H1 (cell line): Measurements from ENCODE around the gene CEP290. TPM values are rescaled to one million over a fixed set of nuclear protein-coding genes. Genes with fewer than 3 reads are reported as not detected.

Experiments used
- CTCF ChIA-PET: fragments of 300-600 bp; sonication (Branson Sonifier 250); formaldehyde crosslinking; loops from one replicate; lab custom pipeline; 2021; ENCODE audit not compliant: partially characterized antibody; lab: Charles Lee
- POLR2A ChIA-PET: fragments of 300-600 bp; sonication (Branson Sonifier 250); formaldehyde crosslinking; loops from one replicate; lab custom pipeline; 2021; ENCODE audit warnings: inconsistent platforms; ENCODE audit not compliant: partially characterized antibody; lab: Charles Lee
- DNase-seq, 2 experiments: peaks; one replicate each; pipeline versions ENCODE4 v3.0.0 to v3.0.0-alpha.2; 2010 to 2022; ENCODE audit warnings: low spot score in 2 of 2, low read depth in 1 of 2, mixed read lengths in 1 of 2
- FAIRE-seq: peaks from 2 replicates; lab custom pipeline; 2011; peaks lifted over from hg19 to GRCh38; lab: Jason Lieb, UNC
- H2AFZ ChIP-seq: 2 replicates; pipeline ENCODE4 v1.8.1; 2012; ENCODE audit warnings: low read length, inconsistent platforms
- H2AK5ac ChIP-seq: 2 replicates; pipeline ENCODE4 v1.6.1; 2013; ENCODE audit warnings: low read depth, low read length
- H2BK120ac ChIP-seq: replicated peaks from 2 replicates; pipeline ENCODE3; 2013; ENCODE audit warnings: low read depth, low read length, inconsistent platforms
- H2BK12ac ChIP-seq: 2 replicates; pipeline ENCODE4 v1.6.1; 2013; ENCODE audit warnings: low read depth, low read length
- H2BK15ac ChIP-seq: 2 replicates; pipeline ENCODE4 v1.6.1; 2013; ENCODE audit warnings: low read length
- H2BK20ac ChIP-seq: 2 replicates; pipeline ENCODE4 v1.6.1; 2013; ENCODE audit warnings: low read length
- H2BK5ac ChIP-seq: 2 replicates; pipeline ENCODE4 v1.6.1; 2013; ENCODE audit warnings: low read depth, low read length
- H3K14ac ChIP-seq: 2 replicates; pipeline ENCODE4 v1.6.1; 2013; ENCODE audit warnings: inconsistent platforms; ENCODE audit not compliant: insufficient read length
- H3K18ac ChIP-seq: 2 replicates; pipeline ENCODE4 v1.6.1; 2013; ENCODE audit warnings: low read length; ENCODE audit errors: extremely low read depth
- H3K23ac ChIP-seq: 2 replicates; pipeline ENCODE4 v1.6.1; 2013; ENCODE audit warnings: inconsistent platforms; ENCODE audit not compliant: insufficient read length
- H3K23me2 ChIP-seq: 2 replicates; pipeline ENCODE4 v1.6.1; 2013; ENCODE audit warnings: low read depth, low read length
- H3K27ac ChIP-seq: 2 replicates; pipeline ENCODE4 v1.6.1; 2011; ENCODE audit warnings: low read depth, low read length, inconsistent platforms
- H3K27me3 ChIP-seq, 4 experiments: replicated peaks in 1 of 4; 1 replicate in 1 of 4; 2 replicates in 3 of 4; pipeline versions ENCODE4 v1.6.1 to v1.8.1; 2011 to 2013; ENCODE audit warnings: low read length in 3 of 4, mild to moderate bottlenecking in 3 of 4, inconsistent platforms in 2 of 4, mixed read lengths in 2 of 4, moderate library complexity in 1 of 4; ENCODE audit not compliant: control insufficient read depth in 3 of 4, insufficient read depth in 3 of 4; ENCODE audit errors: extremely low read depth in 1 of 4
- H3K36me3 ChIP-seq, 4 experiments: 2 replicates each; pipeline versions ENCODE4 v1.6.1 to v1.8.1; 2011 to 2013; ENCODE audit warnings: mild to moderate bottlenecking in 4 of 4, low read length in 3 of 4, moderate library complexity in 2 of 4, control low read depth in 1 of 4, inconsistent platforms in 1 of 4; ENCODE audit not compliant: insufficient read depth in 4 of 4, control insufficient read depth in 2 of 4
- H3K4ac ChIP-seq: replicated peaks from 2 replicates; pipeline ENCODE3; 2013; ENCODE audit warnings: low read length, low read depth, mixed read lengths, inconsistent platforms; ENCODE audit not compliant: insufficient read length
- H3K4me1 ChIP-seq, 4 experiments: replicated peaks in 1 of 4; 1 replicate in 1 of 4; 2 replicates in 3 of 4; pipeline versions ENCODE4 v1.6.1 to v1.8.1; 2011 to 2013; ENCODE audit warnings: low read length in 3 of 4, inconsistent platforms in 2 of 4, mixed read lengths in 1 of 4; ENCODE audit not compliant: insufficient read depth in 4 of 4, control insufficient read depth in 3 of 4
- H3K4me2 ChIP-seq, 2 experiments: 2 replicates each; pipeline versions ENCODE4 v1.6.1 to v1.8.1; 2011 to 2013; ENCODE audit warnings: low read depth in 2 of 2, low read length in 2 of 2, control low read depth in 1 of 2, inconsistent platforms in 1 of 2, mild to moderate bottlenecking in 1 of 2; ENCODE audit not compliant: insufficient read depth in 1 of 2
- H3K4me3 ChIP-seq, 4 experiments: fragments of 200-600, 300-600 bp in 1 of 4; sonication (generic), shearing (Covaris generic), sonication (Bioruptor Twin) in 1 of 4; 2 replicates each; pipeline versions ENCODE4 v1.5.1 to v1.8.1; 2011 to 2016; ENCODE audit warnings: low read length in 4 of 4, low read depth in 3 of 4, control low read depth in 2 of 4, inconsistent platforms in 2 of 4, mild to moderate bottlenecking in 2 of 4, mixed read lengths in 1 of 4, moderate library complexity in 1 of 4; ENCODE audit not compliant: insufficient read depth in 2 of 4; ENCODE audit errors: extremely low read depth in 1 of 4
- H3K56ac ChIP-seq: replicated peaks from 2 replicates; pipeline ENCODE3; 2013; ENCODE audit warnings: low read depth, mild to moderate bottlenecking, mixed read lengths, low read length, inconsistent platforms; ENCODE audit not compliant: insufficient read length
- H3K79me1 ChIP-seq: 2 replicates; pipeline ENCODE4 v1.6.1; 2013; ENCODE audit warnings: low read depth, low read length, control low read depth
- H3K79me2 ChIP-seq, 2 experiments: 2 replicates each; pipeline versions ENCODE4 v1.6.1 to v1.8.1; 2012 to 2013; ENCODE audit warnings: low read length in 2 of 2, mild to moderate bottlenecking in 2 of 2, inconsistent platforms in 1 of 2; ENCODE audit not compliant: insufficient read depth in 2 of 2, control insufficient read depth in 1 of 2
- H3K9ac ChIP-seq, 4 experiments: replicated peaks in 1 of 4; 1 replicate in 1 of 4; 2 replicates in 3 of 4; pipeline versions ENCODE4 v1.6.1 to v1.8.1; 2011 to 2013; ENCODE audit warnings: low read depth in 3 of 4, low read length in 3 of 4, control low read depth in 2 of 4, mild to moderate bottlenecking in 2 of 4, moderate library complexity in 2 of 4, inconsistent platforms in 1 of 4; ENCODE audit errors: extremely low read depth in 1 of 4
- H3K9me3 ChIP-seq, 2 experiments: 2 replicates each; pipeline versions ENCODE4 v1.6.1 to v1.8.1; 2012 to 2013; ENCODE audit warnings: mild to moderate bottlenecking in 2 of 2, moderate library complexity in 2 of 2, control low read depth in 1 of 2, inconsistent platforms in 1 of 2, low read depth in 1 of 2, low read length in 1 of 2, mixed read lengths in 1 of 2; ENCODE audit not compliant: insufficient read depth in 2 of 2
- H4K20me1 ChIP-seq, 2 experiments: replicated peaks in 1 of 2; 2 replicates each; pipeline versions ENCODE3 to v1.8.1; 2011 to 2013; ENCODE audit warnings: inconsistent platforms in 2 of 2, low read length in 2 of 2, mild to moderate bottlenecking in 1 of 2; ENCODE audit not compliant: insufficient read depth in 2 of 2, control insufficient read depth in 1 of 2
- H4K5ac ChIP-seq: 2 replicates; pipeline ENCODE4 v1.6.1; 2013; ENCODE audit warnings: low read length, low read depth, mixed read lengths, inconsistent platforms; ENCODE audit not compliant: insufficient read length
- H4K8ac ChIP-seq: 2 replicates; pipeline ENCODE4 v1.8.0; 2013; ENCODE audit warnings: mild to moderate bottlenecking, moderate library complexity, low read length, inconsistent platforms; ENCODE audit not compliant: insufficient read depth; ENCODE audit errors: extremely low read depth
- H4K91ac ChIP-seq: replicated peaks from 2 replicates; pipeline ENCODE3; 2013; ENCODE audit warnings: low read length, mixed read lengths, inconsistent platforms; ENCODE audit not compliant: insufficient read length
- CBX8 ChIP-seq: fragments of 300-800, 300-1000 bp; sonication (generic); IDR thresholded peaks from 2 replicates; pipeline ENCODE4 v1.7.1; 2016; ENCODE audit warnings: low read depth, low read length, borderline replicate concordance
- CTCF ChIP-seq, 3 experiments: IDR thresholded peaks; 1 replicate in 2 of 3; 2 replicates in 1 of 3; pipeline versions ENCODE4 v1.5.1 to v1.6.1; 2011; ENCODE audit warnings: low read length in 3 of 3, mild to moderate bottlenecking in 3 of 3, inconsistent platforms in 2 of 3, low read depth in 1 of 3, moderate library complexity in 1 of 3; ENCODE audit not compliant: insufficient read depth in 1 of 3; ENCODE audit errors: control extremely low read depth in 1 of 3
- EGR1 ChIP-seq: IDR thresholded peaks from 2 replicates; pipeline ENCODE4 v1.6.1; 2011; ENCODE audit warnings: low read depth, low read length, borderline replicate concordance
- MAX ChIP-seq: IDR thresholded peaks from 2 replicates; pipeline ENCODE4 v1.6.1; 2012; ENCODE audit warnings: inconsistent platforms
- NRF1 ChIP-seq: IDR thresholded peaks from 2 replicates; pipeline ENCODE4 v1.6.1; 2011; ENCODE audit warnings: mild to moderate bottlenecking, low read depth, low read length, improper control_type of control experiment
- POLR2A ChIP-seq, 2 experiments: IDR thresholded peaks; 1 replicate in 1 of 2; 2 replicates in 1 of 2; pipeline ENCODE4 v1.6.1; 2011; ENCODE audit warnings: low read depth in 2 of 2, low read length in 2 of 2, mild to moderate bottlenecking in 2 of 2; ENCODE audit errors: control extremely low read depth in 1 of 2
- SUZ12 ChIP-seq: fragments of 200-600 bp; sonication (generic); IDR thresholded peaks from 2 replicates; pipeline ENCODE4 v1.6.1; 2012; ENCODE audit warnings: mild to moderate bottlenecking, inconsistent platforms, low read length, moderate library complexity, mixed read lengths
- WGBS, 2 experiments: shearing (Covaris generic) in 1 of 2; methylation state at CpG; one replicate each; pipeline versions ENCODE4 v1.1.6 to v1.1.7; 2013 to 2015; ENCODE audit warnings: low lambda C conversion rate in 2 of 2, mixed read lengths in 2 of 2, inconsistent platforms in 1 of 2, low coverage in 1 of 2, missing lambda C conversion rate in 1 of 2; ENCODE audit not compliant: insufficient replicate concordance in 2 of 2, insufficient coverage in 1 of 2, insufficient read length in 1 of 2; ENCODE audit errors: extremely low coverage in 1 of 2, missing lambda C conversion rate in 1 of 2; 5-methylcytosine and 5-hydroxymethylcytosine counted together
- polyA plus RNA-seq, 7 experiments: library from polyadenylated mRNA; depleted of rRNA in 3 of 7; stranded (reverse) in 5 of 7; unstranded in 2 of 7; fragments of >200 nt in 5 of 7; fragments of 200-250 nt in 2 of 7; gene quantifications; 1 replicate in 5 of 7; 2 replicates in 1 of 7; 4 replicates in 1 of 7; pipeline versions ENCODE4 v1.2.1 to v1.2.3, GENCODE V29; 2011 to 2013; ENCODE audit warnings: missing spikeins in 2 of 7, mixed read lengths in 2 of 7
- total RNA-seq: library from RNA; stranded (reverse); fragmentation: NEBNext Ultra II Directional; extraction: Animal tissue kit (Norgen Biotek cat#: 25700); gene quantifications from 2 replicates; pipeline ENCODE4 v1.2.1, GENCODE V29; 2021

The CEP290 gene
- total and polyA plus RNA-seq, 2 of the 8 experiments (the other 6 are each of a cell fraction or from before 2014, with no cell fraction given): 2.1 to 5.9 TPM

GRCh38 chr12:88156075-88156654, 14.3 kb upstream of the CEP290 start:
- no peaks in the 10 kb centered on the region for H3K9me3 ChIP-seq
- no peak overlapping the region for H3K23ac ChIP-seq
- no peak overlapping the region for H4K91ac ChIP-seq
- H3K18ac ChIP-seq: no peak overlapping the region
- peaks cover 0 to 10% of the 10 kb centered on the region in 2 experiments; a peak in 2 of 4 replicates for H3K79me2 ChIP-seq
- no peaks in the 10 kb centered on the region for H3K27me3 ChIP-seq
- H2AFZ ChIP-seq: no peak overlapping the region
- no peaks in the 10 kb centered on the region for H3K23me2 ChIP-seq
- FAIRE-seq (no peak), DNase-seq (no peak)
- 91% methylated on average over 1 of the region's 1 CpG; no CpG with 5 or more reads in 1 of the 2 experiments for WGBS, 2 experiments
- no peak overlapping the region for H3K9ac ChIP-seq
- H2BK5ac ChIP-seq: no peak overlapping the region
- H3K27ac ChIP-seq: no peak overlapping the region
- H3K4me3 ChIP-seq: no peak overlapping the region
- no peak overlapping the region for H3K56ac ChIP-seq
- no peak overlapping the region for H4K5ac ChIP-seq
- H3K4me1 ChIP-seq: peaks cover 2 to 10% (median 6%) of the 10 kb centered on the region in 4 experiments; a peak in 4 of 7 replicates
- H3K79me1 ChIP-seq: no peaks in the 10 kb centered on the region
- H2BK20ac ChIP-seq: no peak overlapping the region
- peaks cover 0 to 10% (median 0%) of the 10 kb centered on the region in 4 experiments; a peak in 2 of 8 replicates for H3K36me3 ChIP-seq
- no peak overlapping the region for H2AK5ac ChIP-seq
- H3K4ac ChIP-seq: no peak overlapping the region
- no peak overlapping the region for H2BK120ac ChIP-seq
- no peak overlapping the region for H3K14ac ChIP-seq
- no peak overlapping the region for H4K8ac ChIP-seq
- H2BK15ac ChIP-seq: no peak overlapping the region
- ChIA-PET POLR2A (interaction anchor here (1.4 kb wide), 1 partner anchor 14 kb away, joined by 4 read pairs; the partner anchor contains the start of genes CEP290 and TMTC3), CTCF (interaction anchor here (0.5 to 1.0 kb wide), 4 partner anchors 10 to 857 kb away, joined by 3 read pairs; no protein-coding TSS in a partner anchor)
- H2BK12ac ChIP-seq: no peak overlapping the region
- H3K4me2 ChIP-seq: no peak overlapping the region; a peak in 1 of 4 replicates
- H4K20me1 ChIP-seq: no peaks in the 10 kb centered on the region
- TF ChIP-seq EGR1 (no peak), POLR2A (IDR thresholded peaks at IDR 0.05; ENCODE audit: control extremely low read depth in 1 of 2, low read depth in 2 of 2, low read length in 2 of 2) (no peak), CBX8 (no peak), MAX (no peak), CTCF (IDR thresholded peaks at IDR 0.05; ENCODE audit: control extremely low read depth in 1 of 3, insufficient read depth in 1 of 3, low read depth in 1 of 3, low read length in 3 of 3) (no peak), NRF1 (no peak), SUZ12 (no peak)
